HG02885 (cell line): Measurements from ENCODE around the gene TBX2.
A peak's percentile ranks its signal among the peaks of the same experiment; 100 is the strongest.

Source experiments
- ATAC-seq: cut with Tn5 transposase; IDR thresholded peaks from one replicate; pipeline ENCODE4 v1.9.1; 2021; ENCODE audit warnings: mild to moderate bottlenecking; ENCODE audit not compliant: unreplicated experiment, poor library complexity

TBX2 gene

GRCh38 chr17:61411261-61412142 lies 11.9 kb downstream of the TBX2 start:
- ATAC-seq, result no peak

- peak; percentile 74 for ATAC-seq
These were observed 12.7 kb downstream of the TBX2 start for GRCh38 chr17:61412143-61412859.

- ATAC-seq, result no peak
These were observed 13.4 kb downstream of the TBX2 start for GRCh38 chr17:61412860-61413660.

GRCh38 chr17:61413661-61414126 lies 14.1 kb downstream of the TBX2 start:
- no peak for ATAC-seq

- no peak for ATAC-seq
These were observed 14.7 kb downstream of the TBX2 start for GRCh38 chr17:61414141-61414935.

- no peak for ATAC-seq
These were observed 15.3 kb downstream of the TBX2 start for GRCh38 chr17:61414936-61415251.

- ATAC-seq, result no peak
These were observed 15.9 kb downstream of the TBX2 start for GRCh38 chr17:61415374-61416210.

- ATAC-seq, result no peak
These were observed 16.5 kb downstream of the TBX2 start for GRCh38 chr17:61416211-61416539.

- ATAC-seq, result peak; percentile 42
These were observed 17.1 kb downstream of the TBX2 start for GRCh38 chr17:61416540-61417363.

GRCh38 chr17:61418449-61418848 lies 18.8 kb downstream of the TBX2 start:
- ATAC-seq, result no peak

- ATAC-seq, result no peak
These were observed 19.9 kb downstream of the TBX2 start for GRCh38 chr17:61419496-61420046.

- no peak for ATAC-seq
These were observed 20.4 kb downstream of the TBX2 start for GRCh38 chr17:61420052-61420451.

GRCh38 chr17:61420745-61421398 lies 21.2 kb downstream of the TBX2 start:
- ATAC-seq, result no peak

GRCh38 chr17:61421460-61421859 lies 21.8 kb downstream of the TBX2 start:
- no peak for ATAC-seq

GRCh38 chr17:61422116-61422799 lies 22.6 kb downstream of the TBX2 start:
- no peak for ATAC-seq

GRCh38 chr17:61422869-61423268 lies 23.2 kb downstream of the TBX2 start:
- no peak for ATAC-seq
